Measurements from ENCODE around the gene CHMP6. TPM values are rescaled to one million over a fixed set of nuclear protein-coding genes. Genes with fewer than 3 reads are reported as not detected.

Gene CHMP6
- total RNA-seq, 1 donor from 2014 or later = 31.1 TPM

DNA sequence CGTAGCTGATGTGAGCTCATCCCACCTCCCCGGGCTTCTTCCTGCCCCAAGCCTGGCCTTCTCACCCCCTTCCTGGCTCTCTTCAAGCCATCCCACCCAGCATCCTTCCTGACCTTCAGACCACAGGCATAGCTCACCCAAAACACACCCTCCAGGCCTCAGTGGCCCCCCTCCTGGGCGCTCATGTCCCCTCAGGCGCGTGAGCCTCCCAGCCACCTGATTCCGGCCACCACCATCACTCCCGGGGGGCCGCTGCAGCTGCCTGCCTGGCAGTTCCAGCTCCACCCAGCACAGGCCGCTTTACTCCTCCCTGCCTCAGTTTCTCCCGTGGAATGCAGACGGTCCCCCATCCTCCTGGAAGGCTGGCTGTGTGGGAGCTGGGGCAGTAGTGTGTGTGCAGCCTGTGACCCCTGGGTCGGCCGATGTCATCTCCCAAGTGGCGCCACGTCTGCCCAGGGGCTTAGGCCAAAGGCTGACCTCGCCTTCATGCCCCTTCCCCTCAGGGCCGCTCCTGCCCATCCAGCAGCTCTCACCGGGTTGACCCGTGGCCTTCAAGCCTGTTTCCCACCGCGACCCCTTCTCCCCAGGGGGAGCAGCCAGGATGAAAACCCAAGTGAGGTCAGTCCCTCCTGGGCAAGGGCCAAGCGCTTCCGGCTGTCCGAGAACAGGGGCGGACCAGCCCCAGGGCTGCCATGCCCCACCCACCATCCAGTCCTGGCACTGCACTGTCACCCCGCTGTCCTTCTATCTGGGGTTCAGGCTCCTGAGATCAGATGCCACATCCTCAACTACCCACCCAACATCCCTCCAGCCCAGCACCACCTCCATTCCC, 11.9 kb upstream of the CHMP6 start:
- no peak overlapping the region for H3K27ac Mint-ChIP-seq (ENCODE audit: unreplicated experiment)
- no peak for DNase-seq (ENCODE audit: extremely low spot score, unreplicated experiment)
- H3K4me3 Mint-ChIP-seq (ENCODE audit: unreplicated experiment) = no peak overlapping the region
- no peak for TF ChIP-seq CTCF (IDR thresholded peaks at IDR 0.05)
- H3K36me3 Mint-ChIP-seq (ENCODE audit: unreplicated experiment) = no peaks in the 10 kb centered on the region
- H3K27me3 Mint-ChIP-seq (ENCODE audit: unreplicated experiment) = peaks cover 4% of the 10 kb centered on the region
- no peaks in the 10 kb centered on the region for H3K9me3 Mint-ChIP-seq (ENCODE audit: unreplicated experiment)
- H3K4me1 Mint-ChIP-seq (ENCODE audit: unreplicated experiment) = peaks cover 13% of the 10 kb centered on the region

- H3K4me1 Mint-ChIP-seq (ENCODE audit: unreplicated experiment) = peaks cover 14% of the 10 kb centered on the region
- no peaks in the 10 kb centered on the region for H3K27me3 Mint-ChIP-seq (ENCODE audit: unreplicated experiment)
- peak overlapping the region; percentile 23 for H3K4me3 Mint-ChIP-seq (ENCODE audit: unreplicated experiment)
- DNase-seq (ENCODE audit: extremely low spot score, unreplicated experiment) = no peak
- TF ChIP-seq CTCF (IDR thresholded peaks at IDR 0.05) = no peak
- H3K27ac Mint-ChIP-seq (ENCODE audit: unreplicated experiment) = no peak overlapping the region
- no peaks in the 10 kb centered on the region for H3K36me3 Mint-ChIP-seq (ENCODE audit: unreplicated experiment)
- no peaks in the 10 kb centered on the region for H3K9me3 Mint-ChIP-seq (ENCODE audit: unreplicated experiment)
Observed at GRCh38 chr17:80980397-80981061, 11.1 kb upstream of the CHMP6 start.

GRCh38 chr17:80981062-80981902, 10.4 kb upstream of the CHMP6 start:
- H3K4me3 Mint-ChIP-seq (ENCODE audit: unreplicated experiment) = no peak overlapping the region
- H3K27ac Mint-ChIP-seq (ENCODE audit: unreplicated experiment) = no peak overlapping the region
- H3K4me1 Mint-ChIP-seq (ENCODE audit: unreplicated experiment) = peaks cover 14% of the 10 kb centered on the region
- no peaks in the 10 kb centered on the region for H3K27me3 Mint-ChIP-seq (ENCODE audit: unreplicated experiment)
- peak; percentile 100 for TF ChIP-seq CTCF (IDR thresholded peaks at IDR 0.05)
- H3K9me3 Mint-ChIP-seq (ENCODE audit: unreplicated experiment) = no peaks in the 10 kb centered on the region
- no peak for DNase-seq (ENCODE audit: extremely low spot score, unreplicated experiment)
- H3K36me3 Mint-ChIP-seq (ENCODE audit: unreplicated experiment) = no peaks in the 10 kb centered on the region

DNA sequence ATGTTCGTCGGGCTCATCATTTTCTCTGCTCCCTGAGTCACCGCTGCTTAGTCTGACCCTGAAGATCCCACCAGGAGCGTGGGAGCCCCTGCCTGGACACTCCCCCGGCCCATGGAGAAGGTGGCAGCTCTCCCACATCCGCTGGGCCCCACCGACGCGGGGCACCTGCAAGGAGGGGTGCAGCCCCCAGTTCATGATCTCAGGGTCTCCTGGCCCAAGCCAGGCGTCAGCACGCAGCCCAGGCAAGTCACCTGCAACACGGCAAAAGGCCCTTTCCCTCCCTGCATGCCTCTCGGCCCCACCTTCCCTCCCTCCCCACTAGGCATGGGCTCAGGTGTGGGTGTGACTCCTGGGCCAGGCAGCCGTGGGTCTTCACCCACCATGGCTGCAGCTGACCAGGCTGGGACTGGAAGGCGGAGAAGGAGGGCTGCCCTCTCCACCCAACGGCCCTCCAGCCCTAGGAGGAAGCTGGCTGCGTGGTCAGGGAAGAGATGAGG, 9.7 kb upstream of the CHMP6 start:
- no peak for DNase-seq (ENCODE audit: extremely low spot score, unreplicated experiment)
- no peaks in the 10 kb centered on the region for H3K27me3 Mint-ChIP-seq (ENCODE audit: unreplicated experiment)
- no peak for TF ChIP-seq CTCF (IDR thresholded peaks at IDR 0.05)
- no peaks in the 10 kb centered on the region for H3K36me3 Mint-ChIP-seq (ENCODE audit: unreplicated experiment)
- H3K4me3 Mint-ChIP-seq (ENCODE audit: unreplicated experiment) = no peak overlapping the region
- peaks cover 14% of the 10 kb centered on the region for H3K4me1 Mint-ChIP-seq (ENCODE audit: unreplicated experiment)
- H3K27ac Mint-ChIP-seq (ENCODE audit: unreplicated experiment) = no peak overlapping the region
- no peaks in the 10 kb centered on the region for H3K9me3 Mint-ChIP-seq (ENCODE audit: unreplicated experiment)
